ENCODE results near the gene SLC15A1. TPM values are rescaled to one million over a fixed set of nuclear protein-coding genes. Genes with fewer than 3 reads are reported as not detected.
A peak's percentile ranks its signal among the peaks of the same experiment; 100 is the strongest.

SLC15A1 gene
- total and polyA plus RNA-seq, 4 experiments from 2014 or later = not detected

GRCh38 chr13:98664047-98664446 is 88.4 kb downstream of the SLC15A1 start:
- H3K4me3 Mint-ChIP-seq = peak overlapping the region in 4 of 8 donors; percentile 5 to 54 (median 28)
- POLR2A ChIA-PET (ENCODE audit: partially characterized antibody) = no interaction called here
- intact Hi-C loops (cut with micrococcal nuclease) = no loop called here

DNA sequence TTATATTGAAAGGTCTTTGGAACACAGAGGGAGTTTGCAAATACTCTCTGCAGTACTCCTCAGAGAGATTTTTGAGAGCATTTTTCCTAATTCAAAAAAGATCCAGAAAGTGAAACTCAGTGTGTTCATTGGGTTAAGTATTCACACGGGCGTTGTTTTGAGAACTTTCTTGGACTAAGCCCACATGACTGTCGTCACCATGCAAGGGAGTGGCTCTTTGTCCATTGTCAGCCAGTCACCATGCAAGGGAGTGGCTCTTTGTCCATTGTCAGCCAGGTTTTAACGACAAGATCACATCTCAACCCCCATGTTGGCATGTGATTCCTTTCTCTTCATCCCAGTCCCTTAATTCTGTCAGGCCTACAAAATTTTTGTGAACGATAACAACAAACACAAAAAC is 94.3 kb downstream of the SLC15A1 start:
- Mint-ChIP-seq H3K9me3 (no peaks in the 10 kb centered on the region), H3K4me1 (peaks cover 0 to 7% (median 3%) of the 10 kb centered on the region in 4 donors), H3K27ac (no peak overlapping the region), H3K4me3 (no peak overlapping the region), H3K27me3 (peaks cover 0 to 3% of the 10 kb centered on the region in 2 donors), H3K36me3 (no peaks in the 10 kb centered on the region)
- no peaks in the 10 kb centered on the region for H3K36me3 ChIP-seq (ENCODE audit: insufficient read depth, low read length)
- ChIA-PET CTCF (ENCODE audit: partially characterized antibody) (no interaction called here), POLR2A (ENCODE audit: partially characterized antibody) (no interaction called here)
- no peak for DNase-seq
- H3K9me3 ChIP-seq (ENCODE audit: control insufficient read depth in 1 of 2, low read length in 2 of 2) = no peaks in the 10 kb centered on the region
- H3K27me3 ChIP-seq (ENCODE audit: insufficient read depth, low read length) = no peaks in the 10 kb centered on the region
- no peak overlapping the region for H3K4me3 ChIP-seq (ENCODE audit: low read length in 2 of 2)
- intact Hi-C loops (cut with micrococcal nuclease) = no loop called here
- no peak overlapping the region for H3K27ac ChIP-seq (ENCODE audit: low read depth, low read length)
- peaks cover 3% of the 10 kb centered on the region for H3K4me1 ChIP-seq (ENCODE audit: insufficient read depth, low read length)

More at GRCh38 chr13:98664047-98664446, 88.4 kb downstream of the SLC15A1 start:
- H3K4me3 ChIP-seq (ENCODE audit: low read length in 2 of 2) = no peak overlapping the region
- Mint-ChIP-seq H3K36me3 (no peaks in the 10 kb centered on the region), H3K9me3 (no peaks in the 10 kb centered on the region), H3K27me3 (peaks cover 2 to 5% of the 10 kb centered on the region in 2 donors), H3K4me1 (peaks cover 5 to 9% (median 7%) of the 10 kb centered on the region in 4 donors), H3K27ac (no peak overlapping the region)
- CTCF ChIA-PET (ENCODE audit: partially characterized antibody) = interaction anchor here (3.0 kb wide), 1 partner anchor 11 kb away, joined by 14 read pairs; no protein-coding TSS in a partner anchor
- no peaks in the 10 kb centered on the region for H3K9me3 ChIP-seq (ENCODE audit: control insufficient read depth in 1 of 2, low read length in 2 of 2)
- peaks cover 5% of the 10 kb centered on the region for H3K4me1 ChIP-seq (ENCODE audit: insufficient read depth, low read length)
- no peaks in the 10 kb centered on the region for H3K36me3 ChIP-seq (ENCODE audit: insufficient read depth, low read length)
- H3K27ac ChIP-seq (ENCODE audit: low read depth, low read length) = no peak overlapping the region
- no peaks in the 10 kb centered on the region for H3K27me3 ChIP-seq (ENCODE audit: insufficient read depth, low read length)
- DNase-seq = peak in 1 of 5 donors; percentile 46

GRCh38 chr13:98657506-98658085 is 94.9 kb downstream of the SLC15A1 start:
- intact Hi-C loops (cut with micrococcal nuclease) = no loop called here
- POLR2A ChIA-PET (ENCODE audit: partially characterized antibody) = no interaction called here
- CTCF ChIA-PET (ENCODE audit: partially characterized antibody) = no interaction called here

GRCh38 chr13:98656223-98656622 is 96.2 kb downstream of the SLC15A1 start:
- Histone ChIP-seq H3K27ac (ENCODE audit: low read depth, low read length) (no peak overlapping the region), H3K36me3 (ENCODE audit: insufficient read depth, low read length) (no peaks in the 10 kb centered on the region), H3K9me3 (ENCODE audit: control insufficient read depth in 1 of 2, low read length in 2 of 2) (no peaks in the 10 kb centered on the region), H3K4me1 (ENCODE audit: insufficient read depth, low read length) (peaks cover 5% of the 10 kb centered on the region), H3K4me3 (ENCODE audit: low read length in 2 of 2) (no peak overlapping the region), H3K27me3 (ENCODE audit: insufficient read depth, low read length) (no peaks in the 10 kb centered on the region)
- DNase-seq = no peak
- ChIA-PET POLR2A (ENCODE audit: partially characterized antibody) (no interaction called here), CTCF (ENCODE audit: partially characterized antibody) (interaction anchor here (0.7 to 11.4 kb wide), 5 partner anchors 10 to 297 kb away, joined by 3 to 345 read pairs (median 3); no protein-coding TSS in a partner anchor)
- intact Hi-C loops (cut with micrococcal nuclease) = no loop called here
- Mint-ChIP-seq H3K36me3 (no peaks in the 10 kb centered on the region), H3K4me1 (peaks cover 0 to 7% (median 3%) of the 10 kb centered on the region in 4 donors), H3K27ac (no peak overlapping the region), H3K9me3 (no peaks in the 10 kb centered on the region), H3K4me3 (peak overlapping the region in 1 of 8 donors; percentile 39), H3K27me3 (peaks cover 0 to 1% of the 10 kb centered on the region in 2 donors)

More at GRCh38 chr13:98657506-98658085, 94.9 kb downstream of the SLC15A1 start:
- no peak overlapping the region for H3K4me3 Mint-ChIP-seq
- H3K36me3 ChIP-seq (ENCODE audit: insufficient read depth, low read length) = no peaks in the 10 kb centered on the region
- DNase-seq = no peak
- H3K27me3 ChIP-seq (ENCODE audit: insufficient read depth, low read length) = no peaks in the 10 kb centered on the region
- peaks cover 0 to 3% of the 10 kb centered on the region in 2 donors for H3K27me3 Mint-ChIP-seq
- H3K9me3 ChIP-seq (ENCODE audit: control insufficient read depth in 1 of 2, low read length in 2 of 2) = no peaks in the 10 kb centered on the region
- no peaks in the 10 kb centered on the region for H3K9me3 Mint-ChIP-seq
- H3K27ac ChIP-seq (ENCODE audit: low read depth, low read length) = no peak overlapping the region
- H3K4me3 ChIP-seq (ENCODE audit: low read length in 2 of 2) = no peak overlapping the region
- no peak overlapping the region for H3K27ac Mint-ChIP-seq
- peaks cover 5% of the 10 kb centered on the region for H3K4me1 ChIP-seq (ENCODE audit: insufficient read depth, low read length)
- no peaks in the 10 kb centered on the region for H3K36me3 Mint-ChIP-seq
- peaks cover 0 to 7% (median 3%) of the 10 kb centered on the region in 4 donors for H3K4me1 Mint-ChIP-seq

DNA sequence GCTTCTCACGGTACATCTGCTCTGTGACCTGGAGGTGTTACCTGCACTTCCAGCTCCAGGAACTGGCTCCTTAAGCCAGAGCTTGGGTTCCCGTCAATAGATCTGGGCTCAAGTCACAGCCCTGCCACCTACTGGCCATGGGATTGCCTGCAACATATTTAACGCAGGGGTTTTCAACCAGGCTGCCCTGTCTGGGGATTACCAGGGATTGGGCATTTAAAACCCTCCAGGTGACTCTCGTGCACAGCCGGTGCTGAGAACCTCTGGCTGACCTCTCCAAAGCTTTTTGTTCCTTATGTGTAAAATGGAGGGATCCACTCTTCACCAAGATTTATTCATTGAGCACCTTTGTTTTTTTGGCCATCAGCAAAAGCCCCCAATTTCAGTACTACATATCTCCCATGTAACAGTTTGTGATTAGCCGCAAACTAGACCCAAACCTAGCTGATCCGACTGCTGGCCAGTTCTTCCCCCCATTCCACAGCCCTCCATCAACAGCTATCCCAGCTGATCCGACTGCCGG is 98.9 kb downstream of the SLC15A1 start:
- H3K27ac Mint-ChIP-seq = peak overlapping the region in 3 of 7 donors; percentile 1 to 73 (median 68)
- H3K9me3 ChIP-seq (ENCODE audit: control insufficient read depth in 1 of 2, low read length in 2 of 2) = no peaks in the 10 kb centered on the region
- no peaks in the 10 kb centered on the region for H3K9me3 Mint-ChIP-seq
- no peaks in the 10 kb centered on the region for H3K36me3 Mint-ChIP-seq
- DNase-seq = peak; percentile 61 to 73 (median 64)
- H3K4me3 Mint-ChIP-seq = peak overlapping the region in 6 of 8 donors; percentile 42 to 84 (median 64)
- H3K4me1 Mint-ChIP-seq = peaks cover 0 to 7% (median 3%) of the 10 kb centered on the region in 4 donors
- H3K27me3 Mint-ChIP-seq = peaks cover 0 to 3% of the 10 kb centered on the region in 2 donors
- peaks cover 5% of the 10 kb centered on the region for H3K4me1 ChIP-seq (ENCODE audit: insufficient read depth, low read length)
- no peaks in the 10 kb centered on the region for H3K36me3 ChIP-seq (ENCODE audit: insufficient read depth, low read length)
- no peak overlapping the region for H3K4me3 ChIP-seq (ENCODE audit: low read length in 2 of 2)
- POLR2A ChIA-PET (ENCODE audit: partially characterized antibody) = interaction anchor here (0.6 to 4.8 kb wide), 5 partner anchors 19 to 208 kb away, joined by 4 to 38 read pairs (median 5); partner anchors contain the start of gene STK24
- CTCF ChIA-PET (ENCODE audit: partially characterized antibody) = interaction anchor here (0.6 to 11.4 kb wide), 65 partner anchors 9 to 797 kb away, joined by 3 to 345 read pairs (median 5); no protein-coding TSS in a partner anchor
- intact Hi-C loops (cut with micrococcal nuclease) = loop anchor here (1.0 to 2.0 kb wide), 2 partner anchors 79 to 208 kb away; no protein-coding TSS in a partner anchor
- no peaks in the 10 kb centered on the region for H3K27me3 ChIP-seq (ENCODE audit: insufficient read depth, low read length)
- no peak overlapping the region for H3K27ac ChIP-seq (ENCODE audit: low read depth, low read length)

- H3K4me3 Mint-ChIP-seq = peak overlapping the region in 6 of 8 donors; percentile 42 to 84 (median 64)
Observed at GRCh38 chr13:98652721-98653462, 99.6 kb downstream of the SLC15A1 start.

More at GRCh38 chr13:98652721-98653462, 99.6 kb downstream of the SLC15A1 start:
- Mint-ChIP-seq H3K4me1 (peaks cover 0 to 5% (median 3%) of the 10 kb centered on the region in 4 donors), H3K27me3 (peaks cover 0 to 3% of the 10 kb centered on the region in 2 donors), H3K9me3 (no peaks in the 10 kb centered on the region), H3K27ac (peak overlapping the region in 3 of 7 donors; percentile 1 to 73 (median 68)), H3K36me3 (no peaks in the 10 kb centered on the region)
- POLR2A ChIA-PET (ENCODE audit: partially characterized antibody) = interaction anchor here (1.0 to 4.8 kb wide), 4 partner anchors 76 to 207 kb away, joined by 4 to 38 read pairs (median 8); partner anchors contain the start of gene STK24
- Histone ChIP-seq H3K9me3 (ENCODE audit: control insufficient read depth in 1 of 2, low read length in 2 of 2) (no peaks in the 10 kb centered on the region), H3K27ac (ENCODE audit: low read depth, low read length) (no peak overlapping the region), H3K36me3 (ENCODE audit: insufficient read depth, low read length) (no peaks in the 10 kb centered on the region), H3K4me1 (ENCODE audit: insufficient read depth, low read length) (peaks cover 5% of the 10 kb centered on the region), H3K27me3 (ENCODE audit: insufficient read depth, low read length) (no peaks in the 10 kb centered on the region), H3K4me3 (ENCODE audit: low read length in 2 of 2) (no peak overlapping the region)
- intact Hi-C loops (cut with micrococcal nuclease) = loop anchor here (1.0 to 2.0 kb wide), 2 partner anchors 78 to 208 kb away; no protein-coding TSS in a partner anchor
- no peak for DNase-seq
- CTCF ChIA-PET (ENCODE audit: partially characterized antibody) = interaction anchor here (0.6 to 11.4 kb wide), 65 partner anchors 9 to 796 kb away, joined by 3 to 345 read pairs (median 5); no protein-coding TSS in a partner anchor
